ENCODE data around the gene CACNG1.

CACNG1 gene

DNA sequence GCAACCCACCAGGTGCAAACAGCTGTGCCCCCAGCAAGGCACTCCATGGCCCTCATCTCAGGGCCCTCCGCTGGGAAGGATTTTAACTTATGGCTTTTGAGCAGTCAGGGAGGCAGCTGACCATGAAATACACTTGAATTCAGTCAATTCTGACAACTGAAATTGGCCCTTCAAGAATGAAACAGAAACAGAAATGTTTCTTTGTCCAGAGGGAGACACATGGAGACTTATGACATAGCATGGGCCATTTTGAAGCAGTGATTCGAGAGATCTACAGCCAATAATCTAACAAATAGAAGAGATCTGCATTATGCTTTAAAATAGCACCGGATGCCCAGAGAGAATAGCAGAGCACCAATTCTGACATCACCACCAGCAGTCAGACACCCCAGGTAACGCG lies 7.5 kb downstream of the CACNG1 start:
- DNase-seq (ENCODE audit: low read depth in 2 of 2), result no peak

DNA sequence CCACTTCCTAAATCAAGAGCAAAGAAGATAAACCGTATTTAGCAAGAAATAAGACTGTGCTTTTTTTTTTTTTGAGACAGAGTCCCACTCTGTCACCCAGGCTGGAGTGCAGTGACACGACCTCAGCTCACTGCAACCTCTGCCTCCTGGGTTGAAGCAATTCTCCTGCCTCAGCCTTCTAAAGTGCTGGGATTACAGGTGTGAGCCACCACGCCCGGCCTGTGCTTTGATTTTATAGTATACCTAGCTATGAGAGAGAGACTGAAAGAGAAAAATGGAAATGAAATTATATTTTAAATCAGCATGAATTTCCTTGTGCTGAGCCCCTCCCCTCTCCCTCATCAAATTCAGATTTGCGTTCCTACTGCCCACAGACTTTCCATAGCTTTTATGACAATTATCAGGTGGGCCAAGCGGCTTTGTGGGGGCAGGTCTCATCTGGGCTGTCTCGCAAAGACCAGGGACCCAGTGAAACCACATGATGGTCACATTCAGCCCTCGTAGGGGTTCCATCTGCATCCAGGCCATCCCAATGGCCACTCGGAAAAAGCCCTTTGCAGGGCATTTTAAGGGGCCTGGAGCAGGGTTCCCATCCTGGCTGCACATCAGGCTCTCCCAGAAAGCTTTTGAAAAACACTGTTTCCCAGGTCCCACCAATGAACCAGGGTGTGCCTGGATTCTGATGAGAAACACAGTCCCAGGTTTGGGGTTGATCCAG lies 8.5 kb downstream of the CACNG1 start:
- DNase-seq (ENCODE audit: low read depth in 2 of 2), result no peak

DNA sequence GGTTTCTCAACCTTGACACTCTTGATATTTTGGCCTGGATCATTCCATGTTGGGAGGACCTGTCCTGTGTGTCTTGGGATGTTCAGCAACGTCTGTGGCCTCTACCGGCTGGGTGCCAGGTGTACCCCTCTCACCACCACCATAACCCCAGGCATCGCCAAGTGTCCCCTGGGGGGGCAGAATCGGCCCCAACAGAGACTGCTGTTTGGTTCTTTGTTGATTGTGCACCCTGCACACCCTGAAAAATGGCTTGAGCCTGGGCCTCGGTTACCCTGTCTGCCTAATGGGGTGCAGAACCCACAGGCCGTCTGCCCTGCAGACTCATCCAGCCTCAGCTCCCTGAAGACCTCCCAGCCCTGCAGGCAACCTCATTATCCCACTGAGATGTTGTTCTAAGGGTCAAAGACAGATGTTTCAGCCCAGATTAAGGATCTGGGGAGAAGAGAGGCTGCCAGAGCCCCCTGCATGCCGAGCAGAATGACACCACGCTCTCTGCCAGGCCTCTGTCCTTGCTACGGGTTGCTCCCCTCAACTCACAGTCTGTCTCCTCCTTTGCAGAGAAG lies 9.2 kb downstream of the CACNG1 start:
- DNase-seq (ENCODE audit: low read depth in 2 of 2), result no peak

GRCh38 chr17:67054011-67054591 lies 9.7 kb downstream of the CACNG1 start:
- no peak for DNase-seq (ENCODE audit: low read depth in 2 of 2)

DNA sequence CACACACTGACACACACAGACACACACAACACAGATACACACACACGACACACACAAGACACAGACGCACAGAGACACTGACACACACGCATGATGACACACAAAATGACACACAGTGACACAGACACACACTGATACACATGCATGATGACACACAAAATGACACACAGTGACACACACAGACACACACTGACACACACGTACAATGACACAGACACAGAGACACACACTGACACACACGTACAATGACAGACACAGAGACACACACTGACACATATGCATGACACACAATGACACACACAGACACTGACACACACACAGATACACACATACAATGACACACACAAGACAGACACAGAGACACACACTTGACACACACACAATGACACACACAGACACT lies 10.3 kb downstream of the CACNG1 start:
- DNase-seq (ENCODE audit: low read depth in 2 of 2), result no peak

- DNase-seq (ENCODE audit: low read depth in 2 of 2), result no peak
These were observed 10.7 kb downstream of the CACNG1 start for GRCh38 chr17:67055041-67055443.

- DNase-seq (ENCODE audit: low read depth in 2 of 2), result no peak
These were observed 11.7 kb downstream of the CACNG1 start for GRCh38 chr17:67055811-67056745.

DNA sequence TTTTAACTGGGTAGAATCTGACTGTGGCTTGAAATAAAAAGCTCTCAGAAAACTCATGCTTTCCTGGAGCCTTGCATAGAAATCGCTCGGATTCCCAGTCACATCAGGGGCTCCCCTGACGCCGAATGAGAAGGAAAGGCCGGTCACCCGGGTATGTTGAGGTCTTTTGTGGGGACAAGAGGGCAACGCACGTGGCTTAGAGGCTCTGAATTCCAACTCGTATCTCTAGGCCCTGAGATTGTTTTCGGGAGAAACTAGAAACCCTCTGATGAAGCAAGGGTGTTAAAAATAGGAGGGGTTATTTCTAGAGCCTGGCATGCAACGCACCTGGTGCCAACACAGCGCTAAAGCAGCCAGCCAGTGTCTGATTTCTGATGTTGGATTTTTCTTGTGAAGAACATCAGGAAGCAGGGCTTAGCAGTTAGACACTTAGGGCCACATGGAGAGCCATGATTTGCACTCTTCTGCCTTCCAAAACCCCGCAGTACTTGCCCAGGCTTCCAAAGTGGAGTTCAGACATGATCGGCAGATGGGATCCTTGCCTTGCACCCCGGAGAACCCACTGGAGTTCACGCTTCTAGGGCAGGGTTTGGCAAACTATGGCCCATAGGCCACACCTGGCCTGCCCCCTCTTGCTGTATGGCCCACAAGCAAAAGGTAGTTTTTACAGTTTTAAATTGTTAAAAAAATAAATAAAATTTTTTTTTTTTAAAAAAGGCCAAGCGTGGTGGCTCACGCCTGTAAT lies 12.6 kb downstream of the CACNG1 start:
- no peak for DNase-seq (ENCODE audit: low read depth in 2 of 2)

DNA sequence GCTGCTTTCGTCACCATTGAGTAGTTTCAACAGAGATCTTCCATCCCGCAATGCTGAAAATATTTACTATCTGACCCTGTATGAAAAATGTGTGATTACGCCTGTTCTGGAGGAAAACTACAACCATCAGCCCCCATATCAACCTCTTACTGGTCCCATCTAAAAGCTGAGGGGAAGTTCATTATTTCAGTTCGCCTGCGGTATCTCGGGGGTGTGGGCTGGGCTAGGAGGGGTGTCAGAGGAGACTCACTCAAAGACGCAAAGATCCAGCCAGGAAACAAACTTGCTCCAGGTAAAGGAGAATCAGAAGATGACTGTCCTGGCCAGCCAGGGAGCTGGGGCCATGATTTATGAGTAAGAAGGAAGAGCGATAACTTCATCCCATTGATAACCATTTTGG lies 13.7 kb downstream of the CACNG1 start:
- DNase-seq (ENCODE audit: low read depth in 2 of 2), result no peak

GRCh38 chr17:67059372-67059771 lies 15.0 kb downstream of the CACNG1 start:
- no peak for DNase-seq (ENCODE audit: low read depth in 2 of 2)

DNA sequence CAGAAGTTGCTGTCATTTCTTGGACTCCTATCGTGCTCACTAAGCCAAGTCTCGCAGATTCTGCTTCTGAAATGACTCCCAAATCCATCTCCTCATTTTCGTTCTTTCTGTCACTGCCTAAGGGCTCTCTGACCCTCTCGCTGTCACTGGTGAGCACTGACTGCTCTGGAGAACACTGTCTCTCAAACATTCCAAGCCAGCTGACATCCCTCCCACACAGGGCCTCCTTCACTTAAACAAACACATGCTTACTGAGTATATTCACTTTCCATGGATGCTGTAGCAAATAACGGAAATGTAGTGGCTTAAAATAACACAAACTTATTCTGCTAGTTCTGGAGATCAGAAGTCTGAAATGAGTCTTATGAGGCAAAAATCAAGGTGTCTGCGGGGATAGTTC lies 18.8 kb downstream of the CACNG1 start:
- DNase-seq (ENCODE audit: low read depth in 2 of 2), result no peak

DNA sequence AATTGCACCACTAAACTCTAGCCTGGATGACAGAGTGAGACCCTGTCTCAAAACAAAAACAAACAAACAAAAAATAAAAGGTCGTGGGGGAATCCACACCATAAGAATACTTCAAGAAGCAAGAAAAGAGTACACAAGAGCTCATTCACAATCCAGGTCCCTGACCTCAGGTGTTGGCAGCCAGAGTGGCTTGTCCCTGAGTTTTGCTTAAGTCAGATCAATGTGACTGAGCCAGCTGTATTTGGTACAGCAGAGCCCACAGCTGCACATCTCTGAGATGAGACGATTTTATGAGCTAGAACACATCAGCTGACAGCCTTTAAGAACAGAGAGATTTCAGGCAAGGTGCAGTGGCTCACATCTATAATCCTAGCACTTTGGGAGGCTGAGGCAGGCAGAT lies 22.4 kb downstream of the CACNG1 start:
- DNase-seq (ENCODE audit: low read depth in 2 of 2), result no peak

GRCh38 chr17:67067571-67068482 lies 23.5 kb downstream of the CACNG1 start:
- no peak for DNase-seq (ENCODE audit: low read depth in 2 of 2)

DNA sequence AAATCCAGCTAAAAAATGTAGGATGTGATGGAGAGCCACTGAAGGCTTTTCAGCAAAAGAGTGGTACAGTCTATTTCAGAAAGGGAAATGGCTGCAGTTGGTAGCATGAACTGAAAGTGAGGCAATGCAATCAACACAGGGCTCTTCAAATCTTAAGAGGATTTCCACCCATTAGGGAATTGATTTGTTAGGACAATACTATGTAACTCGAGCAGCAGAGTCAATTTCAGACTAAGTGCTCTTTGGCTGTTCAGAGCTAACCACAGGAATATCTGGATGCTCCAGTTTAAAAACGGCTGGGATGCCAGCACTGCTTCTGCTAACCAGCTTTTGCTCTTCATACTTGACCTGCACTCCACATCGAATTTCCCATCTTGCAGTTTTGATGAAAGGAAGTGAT lies 24.6 kb downstream of the CACNG1 start:
- DNase-seq (ENCODE audit: low read depth in 2 of 2), result no peak

- DNase-seq (ENCODE audit: low read depth in 2 of 2), result no peak
These were observed 25.3 kb downstream of the CACNG1 start for GRCh38 chr17:67069603-67070136.

GRCh38 chr17:67071595-67071994 lies 27.2 kb downstream of the CACNG1 start:
- DNase-seq (ENCODE audit: low read depth in 2 of 2), result no peak

GRCh38 chr17:67072885-67073284 lies 28.5 kb downstream of the CACNG1 start:
- no peak for DNase-seq (ENCODE audit: low read depth in 2 of 2)

DNA sequence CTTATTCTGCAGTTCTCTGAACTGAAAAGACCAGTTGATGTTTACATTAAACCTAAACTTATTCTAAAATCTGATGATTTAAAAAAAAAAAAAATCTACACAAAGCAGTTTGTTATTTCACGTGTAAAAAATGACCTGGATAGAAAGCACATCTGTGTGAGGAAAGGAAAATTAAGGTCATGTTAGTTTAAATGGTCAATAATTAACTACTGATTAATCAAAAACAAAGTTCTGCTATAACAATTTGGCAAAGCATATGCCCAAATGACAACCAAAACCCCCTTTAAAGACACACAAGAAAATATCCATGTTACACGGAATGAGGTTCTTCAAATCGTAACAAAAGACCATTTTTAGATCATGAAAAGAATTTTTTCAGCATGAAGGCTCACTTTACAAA lies 30.4 kb downstream of the CACNG1 start:
- DNase-seq (ENCODE audit: low read depth in 2 of 2), result no peak

DNA sequence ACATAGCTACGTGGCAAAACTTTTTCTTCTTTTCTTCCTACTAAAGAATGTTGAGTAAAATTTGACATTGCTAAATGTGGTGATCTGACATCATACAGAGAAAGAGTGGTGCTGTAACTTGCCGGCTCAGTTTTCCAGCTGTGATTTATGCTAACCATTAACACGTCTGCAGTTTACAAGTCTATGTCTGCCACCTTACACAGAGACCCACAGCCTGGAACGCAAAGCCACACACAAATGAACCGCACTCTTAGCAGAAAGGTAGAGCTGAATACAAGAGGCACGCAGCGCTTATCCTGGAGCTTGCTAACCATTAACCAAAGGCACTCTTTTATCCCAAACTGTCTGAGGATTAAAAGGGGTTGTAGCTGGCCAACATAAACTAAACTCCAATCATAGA lies 31.9 kb downstream of the CACNG1 start:
- no peak for DNase-seq (ENCODE audit: low read depth in 2 of 2)

DNA sequence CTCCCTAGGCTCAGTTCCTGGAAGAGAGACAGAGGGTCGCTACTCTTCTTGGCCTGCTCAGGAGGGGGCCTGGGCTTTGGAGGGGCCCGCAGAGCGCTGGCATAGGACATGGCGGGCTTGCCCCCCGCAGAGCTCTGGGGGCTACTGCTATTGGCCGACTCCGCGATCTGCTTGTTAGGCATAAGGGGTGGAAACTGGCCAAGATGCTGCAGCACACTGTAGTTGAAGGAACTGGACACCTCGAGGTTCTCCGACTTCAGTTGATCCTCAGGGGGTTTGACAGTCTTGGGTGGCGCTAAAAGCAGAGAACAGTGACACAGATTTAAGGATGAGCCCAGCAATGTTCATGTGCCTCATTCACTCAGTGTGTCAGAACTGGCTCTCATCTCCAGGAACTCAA lies 33.9 kb downstream of the CACNG1 start:
- no peak for DNase-seq (ENCODE audit: low read depth in 2 of 2)

All from stimulated activated CD8-positive, alpha-beta memory T cell treated with anti-CD3 and anti-CD28 coated beads, Interleukin-15, amount 100 ng/mL, for 48 hours (primary cell).